GM12878 (cell line): ENCODE results near the gene IFI27L2. TPM values are rescaled to one million over a fixed set of nuclear protein-coding genes. Genes with fewer than 3 reads are reported as not detected.
A peak's percentile ranks its signal among the peaks of the same experiment; 100 is the strongest.

Source experiments
- ATAC-seq: fragments of 200-7000 bp; cut with Tn5 transposase; 3 replicates; pipeline ENCODE4 v1.9.1; 2020; ENCODE audit warnings: mild to moderate bottlenecking, moderate library complexity
- Bru-seq: library from RNA; stranded (reverse); fragments of 400-500 nt; gene quantifications from one replicate; lab custom pipeline; 2021; lab: Mats Ljungman, UMichigan
- BruChase-seq, 2 experiments: library from RNA; stranded (reverse); fragments of 400-500 nt; gene quantifications; one replicate each; lab custom pipeline; 2021; lab: Mats Ljungman, UMichigan
- BruUV-seq: library from RNA; stranded (reverse); fragments of 400-500 nt; replicated peaks from 2 replicates; lab custom pipeline; 2021; lab: Mats Ljungman, UMichigan
- CTCF ChIA-PET: fragments of 300-600 bp; sonication (Branson Sonifier 250); formaldehyde crosslinking; extraction: SDS; loops from one replicate; lab custom pipeline; 2021; ENCODE audit warnings: inconsistent platforms; lab: Yijun Ruan, JAX
- POLR2A ChIA-PET: fragments of 350-600 bp; formaldehyde crosslinking; extraction: SDS; loops from one replicate; lab custom pipeline; 2021; ENCODE audit warnings: inconsistent platforms; lab: Charles Lee
- RAD21 ChIA-PET: fragments of 300-600 bp; sonication (Branson Sonifier 250); formaldehyde crosslinking; loops from one replicate; lab custom pipeline; 2023; ENCODE audit warnings: antibody characterized with exemption; ENCODE audit not compliant: unreplicated experiment; lab: Charles Lee
- SMC1A ChIA-PET: fragments of 300-600 bp; sonication (Branson Sonifier 250); formaldehyde crosslinking; loops from one replicate; lab custom pipeline; 2023; ENCODE audit not compliant: unreplicated experiment, uncharacterized antibody; lab: Charles Lee
- DNase-seq: peaks from one replicate; pipeline ENCODE4 v3.0.0-alpha.2; 2011; ENCODE audit warnings: low read depth, low spot score
- FAIRE-seq: peaks from 3 replicates; lab custom pipeline; 2011; peaks lifted over from hg19 to GRCh38; lab: Jason Lieb, UNC
- H2AFZ ChIP-seq: 2 replicates; pipeline ENCODE4 v1.6.0; 2011; ENCODE audit warnings: low read depth, low read length, control low read depth; ENCODE audit not compliant: control insufficient read depth
- H3K27ac ChIP-seq: 2 replicates; pipeline ENCODE4 v1.5.1; 2011; ENCODE audit warnings: control low read depth; ENCODE audit not compliant: control insufficient read depth, insufficient read depth
- H3K27me3 ChIP-seq, 2 experiments: replicated peaks in 1 of 2; 2 replicates each; pipeline versions ENCODE4 v1.6.0 to v1.6.1; 2011; ENCODE audit warnings: low read length in 1 of 2; ENCODE audit not compliant: control insufficient read depth in 2 of 2, insufficient read depth in 2 of 2
- H3K36me3 ChIP-seq, 2 experiments: 2 replicates each; pipeline ENCODE4 v1.5.1; 2011; ENCODE audit warnings: low read length in 1 of 2; ENCODE audit not compliant: control insufficient read depth in 2 of 2, insufficient read depth in 2 of 2
- H3K4me1 ChIP-seq: 2 replicates; pipeline ENCODE4 v1.6.1; 2011; ENCODE audit warnings: mild to moderate bottlenecking, low read length, moderate library complexity, mixed read lengths; ENCODE audit not compliant: control insufficient read depth, insufficient read depth
- H3K4me2 ChIP-seq: 2 replicates; pipeline ENCODE4 v1.6.0; 2011; ENCODE audit warnings: control low read depth; ENCODE audit not compliant: control insufficient read depth, insufficient read depth
- H3K4me3 ChIP-seq: fragments of 200-600 bp; sonication (generic); 2 replicates; pipeline ENCODE4 v1.5.1; 2016
- H3K79me2 ChIP-seq: 2 replicates; pipeline ENCODE4 v1.6.0; 2011; ENCODE audit warnings: low read length; ENCODE audit not compliant: control insufficient read depth, insufficient read depth
- H3K9ac ChIP-seq: 2 replicates; pipeline ENCODE4 v1.8.0; 2011; ENCODE audit warnings: low read length, control low read depth, mixed read lengths; ENCODE audit not compliant: control insufficient read depth, insufficient read depth
- H3K9me3 ChIP-seq: replicated peaks from 3 replicates; pipeline ENCODE4 v1.5.1; 2011; ENCODE audit warnings: mild to moderate bottlenecking, low read length; ENCODE audit not compliant: control insufficient read depth, insufficient read depth
- H4K20me1 ChIP-seq: 2 replicates; pipeline ENCODE4 v1.6.0; 2011; ENCODE audit not compliant: control insufficient read depth, insufficient read depth
- BCL11A ChIP-seq: IDR thresholded peaks from 2 replicates; pipeline ENCODE4 v1.6.1; 2011; ENCODE audit warnings: low read depth, low read length
- CTCF ChIP-seq, 3 experiments: IDR thresholded peaks in 2 of 3; conservative IDR thresholded peaks in 1 of 3; 2 replicates each; pipeline ENCODE4 v1.5.1; 2011; ENCODE audit warnings: low read depth in 3 of 3, low read length in 3 of 3, mild to moderate bottlenecking in 3 of 3, control low read depth in 2 of 3, moderate library complexity in 2 of 3, inconsistent platforms in 1 of 3, mixed read lengths in 1 of 3; ENCODE audit not compliant: control insufficient read depth in 2 of 3, insufficient read depth in 1 of 3; ENCODE audit errors: extremely low read depth in 1 of 3
- CUX1 ChIP-seq: IDR thresholded peaks from 2 replicates; pipeline ENCODE4 v1.6.1; 2012; ENCODE audit warnings: improper control_type of control experiment, low read depth, low read length; ENCODE audit not compliant: insufficient replicate concordance
- HDAC6 ChIP-seq: fragments of 200-600 bp; sonication (generic); IDR thresholded peaks from one replicate; pipeline ENCODE4 v1.8.0; 2017; ENCODE audit warnings: antibody characterized with exemption; ENCODE audit not compliant: unreplicated experiment
- MYB ChIP-seq: fragments of 150-350 bp; IDR thresholded peaks from 2 replicates; pipeline ENCODE4 v1.6.1; 2014; ENCODE audit warnings: mild to moderate bottlenecking, low read depth, low read length, borderline replicate concordance
- POLR2A ChIP-seq: IDR thresholded peaks from 2 replicates; pipeline ENCODE4 v1.6.1; 2011; ENCODE audit warnings: low read depth, mild to moderate bottlenecking, low read length
- SIX5 ChIP-seq: IDR thresholded peaks from 2 replicates; pipeline ENCODE4 v1.6.1; 2011; ENCODE audit warnings: mild to moderate bottlenecking, low read depth, low read length, moderate library complexity; ENCODE audit not compliant: severe bottlenecking
- SMARCA5 ChIP-seq: fragments of 450-650 bp; IDR thresholded peaks from 2 replicates; pipeline ENCODE4 v1.6.1; 2017; ENCODE audit warnings: mild to moderate bottlenecking
- TCF3 ChIP-seq: IDR thresholded peaks from 2 replicates; pipeline ENCODE4 v1.6.1; 2012; ENCODE audit warnings: low read depth, mild to moderate bottlenecking, low read length, borderline replicate concordance; ENCODE audit not compliant: insufficient read depth
- WGBS: methylation state at CpG from one replicate; pipeline ENCODE4 v1.1.6; 2016; ENCODE audit warnings: low lambda C conversion rate; ENCODE audit not compliant: insufficient replicate concordance, insufficient coverage; ENCODE audit errors: missing lambda C conversion rate; 5-methylcytosine and 5-hydroxymethylcytosine counted together
- in situ Hi-C: fragments of 300-500 bp; cut with MboI; formaldehyde crosslinking; loops from 9 replicates; pipeline ENCODE4 v1.14.3; 2018; ENCODE audit warnings: mixed read lengths
- intact Hi-C: fragments of 100-400 bp; cut with micrococcal nuclease; formaldehyde crosslinking; loops from one replicate; pipeline ENCODE4 v1.14.2; 2022; ENCODE audit not compliant: unreplicated experiment
- long read RNA-seq, 2 experiments: library from polyadenylated mRNA; unstranded; transcript quantifications; one replicate each; pipeline ENCODE4 v2.0.0, GENCODE V29; 2019 to 2020
- polyA minus RNA-seq, 3 experiments: library from RNA; depleted of rRNA, polyadenylated mRNA; stranded (reverse); fragments of >200 nt; gene quantifications; 2 replicates each; pipeline ENCODE4 v1.2.3, GENCODE V29; 2011
- polyA plus RNA-seq, 11 experiments: library from polyadenylated mRNA; depleted of rRNA in 4 of 11; unstranded in 6 of 11; stranded (reverse) in 5 of 11; fragments of >200 nt; fragmentation: Nextera tagmentation in 4 of 11; fragmentation: Illumina TruSeq in 1 of 11; extraction: Ambion mirVana in 4 of 11; extraction: Trizol in 1 of 11; gene quantifications; 1 replicate in 1 of 11; 2 replicates in 10 of 11; pipeline versions ENCODE4 v1.2.1 to v1.2.3, GENCODE V29; 2011 to 2016; ENCODE audit warnings: inconsistent platforms in 2 of 11, missing spikeins in 2 of 11, low read depth in 1 of 11
- total RNA-seq, 4 experiments: library from RNA; depleted of rRNA in 3 of 4; stranded (reverse); fragments of >200 nt in 3 of 4; fragmentation: Illumina TruSeq in 1 of 4; extraction: Trizol in 1 of 4; gene quantifications; 2 replicates each; pipeline versions ENCODE4 v1.2.1 to v1.2.3, GENCODE V29; 2013 to 2021

Gene IFI27L2
- 7.1 and 11.9 TPM in 2 replicates for total RNA-seq (2013; cell fraction: nucleolus; rRNA removed)
- 109 and 134 TPM in 2 replicates for total RNA-seq (2014; rRNA removed)
- total RNA-seq (2014; rRNA removed; fragmentation: Illumina TruSeq; extraction: Trizol): 46.9 and 54.2 TPM in 2 replicates
- 59.5 and 66.9 TPM in 2 replicates for total RNA-seq (2021)
- 39.6 TPM for polyA plus RNA-seq (2011; ENCODE audit: low read depth)
- 21.0 and 41.9 TPM in 2 replicates for polyA plus RNA-seq (2011; rRNA removed)
- polyA plus RNA-seq (2011; cell fraction: cytosol; rRNA removed): 113 and 133 TPM in 2 replicates
- polyA plus RNA-seq (2011; cell fraction: nucleus; rRNA removed): 49.5 and 53.8 TPM in 2 replicates
- polyA plus RNA-seq (2012): 99.3 and 161 TPM in 2 replicates
- polyA plus RNA-seq (2014; fragmentation: Illumina TruSeq; extraction: Trizol): 8.9 and 31.9 TPM in 2 replicates
- polyA plus RNA-seq (2014; fragmentation: Nextera tagmentation; extraction: Ambion mirVana): 10 to 100 TPM; 26.6 to 61.2 TPM
- 121 and 126 TPM in 2 replicates for polyA plus RNA-seq (2014; rRNA removed)
- polyA plus RNA-seq (2016; fragmentation: Nextera tagmentation; extraction: Ambion mirVana): 10 to 100 TPM; 80.4 to 81.8 TPM
- 15.3 and 34.3 TPM in 2 replicates for polyA minus RNA-seq (2011; rRNA and poly(A)+ RNA removed)
- polyA minus RNA-seq (2011; cell fraction: cytosol; rRNA and poly(A)+ RNA removed): 10.2 and 11.0 TPM in 2 replicates
- 10.2 and 18.1 TPM in 2 replicates for polyA minus RNA-seq (2011; cell fraction: nucleus; rRNA and poly(A)+ RNA removed)
- percentile 74 among the genes with signal in this experiment for Bru-seq, nascent RNA
- percentile 69 among the genes with signal in this experiment for BruChase-seq, experiment 1, labeled RNA remaining after a 6-hour chase
- percentile 61 among the genes with signal in this experiment for BruChase-seq, experiment 2, labeled RNA remaining after a 2-hour chase
- long read RNA-seq, experiment 1, transcript IFI27L2-201 (4 exons, 511 nt): major isoform, 22 of 22 reads
- long read RNA-seq, experiment 1, partial matches to known transcripts: 0 of 22 reads
- long read RNA-seq, experiment 1, other reads (novel, unspliced or antisense): 0 of 22 reads
- long read RNA-seq, experiment 2, transcript IFI27L2-201 (4 exons, 511 nt): major isoform, 34 of 35 reads
- long read RNA-seq, experiment 2, partial matches to known transcripts: 0 of 35 reads
- long read RNA-seq, experiment 2, other reads (novel, unspliced or antisense): 1 of 35 reads

- BruUV-seq: no TSS peak
- Histone ChIP-seq H3K9ac (peak within 1 kb of the TSS; percentile 80), H3K79me2 (no peaks in the 10 kb centered on the region), H4K20me1 (no peaks in the 10 kb centered on the region), H3K27ac (peak within 1 kb of the TSS; percentile 67), H3K4me1 (peaks cover 10% of the 10 kb centered on the region; the same call in 1 of the 2 replicates), H2AFZ (peak within 1 kb of the TSS; percentile 86), H3K27me3 (peaks cover 0 to 4% of the 10 kb centered on the region in 2 experiments; a peak in 1 of 4 replicates), H3K4me3 (peak within 1 kb of the TSS; percentile 99), H3K9me3 (no peaks in the 10 kb centered on the region), H3K36me3 (no peaks in the 10 kb centered on the region; a peak in 1 of 4 replicates), H3K4me2 (peak within 1 kb of the TSS; percentile 98)
- ChIA-PET POLR2A (interaction anchor here (0.5 to 1.3 kb wide), 5 partner anchors 48 to 1996 kb away, joined by 3 to 8 read pairs (median 6); partner anchors contain the start of genes DDX24 and IFI27L1), SMC1A (interaction anchor here (0.6 to 2.2 kb wide), 9 partner anchors 13 to 190 kb away, joined by 3 to 10 read pairs (median 3); no protein-coding TSS in a partner anchor), CTCF (interaction anchor here (0.6 to 4.3 kb wide), 7 partner anchors 9 to 189 kb away, joined by 3 to 55 read pairs (median 3); no protein-coding TSS in a partner anchor), RAD21 (interaction anchor here (0.6 to 1.3 kb wide), 5 partner anchors 49 to 1370 kb away, joined by 3 to 4 read pairs (median 3); partner anchors contain the start of genes DDX24 and IFI27L1)
- intact Hi-C loops: no loop called here
- ATAC-seq (peak; percentile 98), DNase-seq (no peak), FAIRE-seq (peak; percentile 64)
- 4% methylated on average over 26 of the region's 27 CpGs for WGBS
- in situ Hi-C loops: no loop called here
- TF ChIP-seq SIX5: no peak
- no peak for TF ChIP-seq HDAC6
- TF ChIP-seq CUX1: no peak
- no peak for TF ChIP-seq TCF3
- TF ChIP-seq MYB: no peak
- no peak for TF ChIP-seq BCL11A
- peak; percentile 82 for TF ChIP-seq POLR2A
- TF ChIP-seq CTCF (IDR thresholded peaks at IDR 0.05 in 2 of 3, conservative IDR thresholded peaks at IDR 0.05 in 1 of 3; ENCODE audit: control insufficient read depth in 2 of 3, extremely low read depth in 1 of 3, insufficient read depth in 1 of 3, low read depth in 3 of 3, low read length in 3 of 3): peak; percentile 4 to 46 (median 11); a peak in 1 of 6 replicates
- TF ChIP-seq SMARCA5: no peak
Observed at GRCh38 chr14:94129111-94129757, at the start of gene IFI27L2. TSS of gene IFI27L2 (minus strand) at chr14:94129604. CDS start at chr14:94129564, 40 bp downstream.
